Measurements from ENCODE around the gene OR2T35.

Gene OR2T35

GRCh38 chr1:248625971-248626370 is 19.1 kb downstream of the OR2T35 start:
- no peak for DNase-seq (ENCODE audit: low read depth)

GRCh38 chr1:248625166-248625565 is 19.9 kb downstream of the OR2T35 start:
- no peak for DNase-seq (ENCODE audit: low read depth)

- no peak for DNase-seq (ENCODE audit: low read depth)
Observed at GRCh38 chr1:248622570-248623001, 22.5 kb downstream of the OR2T35 start.

GRCh38 chr1:248621770-248622169 is 23.3 kb downstream of the OR2T35 start:
- no peak for DNase-seq (ENCODE audit: low read depth)

GRCh38 chr1:248618878-248619277 is 26.2 kb downstream of the OR2T35 start:
- DNase-seq (ENCODE audit: low read depth) = no peak

- DNase-seq (ENCODE audit: low read depth) = no peak
Observed at GRCh38 chr1:248618119-248618518, 27.0 kb downstream of the OR2T35 start.

- no peak for DNase-seq (ENCODE audit: low read depth)
Observed at GRCh38 chr1:248613742-248614141, 31.3 kb downstream of the OR2T35 start.

- no peak for DNase-seq (ENCODE audit: low read depth)
Observed at GRCh38 chr1:248611883-248612414, 33.1 kb downstream of the OR2T35 start.

GRCh38 chr1:248610301-248610700 is 34.8 kb downstream of the OR2T35 start:
- DNase-seq (ENCODE audit: low read depth) = no peak

- DNase-seq (ENCODE audit: low read depth) = no peak
Observed at GRCh38 chr1:248599396-248599795, 45.7 kb downstream of the OR2T35 start.

GRCh38 chr1:248597589-248597988 is 47.5 kb downstream of the OR2T35 start, which contains the start of gene OR2T10:
Gene OR2T10, minus strand, starts transcription at chr1:248597700. Its CDS starts 3,932 bp downstream, at chr1:248593768.
- DNase-seq (ENCODE audit: low read depth) = no peak

- DNase-seq (ENCODE audit: low read depth) = no peak
Observed at GRCh38 chr1:248596615-248597014, 48.5 kb downstream of the OR2T35 start.

- no peak for DNase-seq (ENCODE audit: low read depth)
Observed at GRCh38 chr1:248593226-248593625, 51.9 kb downstream of the OR2T35 start.

- DNase-seq (ENCODE audit: low read depth) = no peak
Observed at GRCh38 chr1:248592655-248593054, 52.4 kb downstream of the OR2T35 start.

GRCh38 chr1:248590055-248590454 is 55.0 kb downstream of the OR2T35 start:
- DNase-seq (ENCODE audit: low read depth) = no peak

- no peak for DNase-seq (ENCODE audit: low read depth)
Observed at GRCh38 chr1:248589334-248589733, 55.7 kb downstream of the OR2T35 start.

Data from HS-5 (cell line).